H1 (cell line): ENCODE results near the gene ADCY2. TPM values are rescaled to one million over a fixed set of nuclear protein-coding genes. Genes with fewer than 3 reads are reported as not detected.

Experiments used
- CTCF ChIA-PET: fragments of 300-600 bp; sonication (Branson Sonifier 250); formaldehyde crosslinking; loops from one replicate; lab custom pipeline; 2021; ENCODE audit not compliant: partially characterized antibody; lab: Charles Lee
- POLR2A ChIA-PET: fragments of 300-600 bp; sonication (Branson Sonifier 250); formaldehyde crosslinking; loops from one replicate; lab custom pipeline; 2021; ENCODE audit warnings: inconsistent platforms; ENCODE audit not compliant: partially characterized antibody; lab: Charles Lee
- DNase-seq, 2 experiments: peaks; one replicate each; pipeline versions ENCODE4 v3.0.0 to v3.0.0-alpha.2; 2010 to 2022; ENCODE audit warnings: low spot score in 2 of 2, low read depth in 1 of 2, mixed read lengths in 1 of 2
- FAIRE-seq: peaks from 2 replicates; lab custom pipeline; 2011; peaks lifted over from hg19 to GRCh38; lab: Jason Lieb, UNC
- H2AFZ ChIP-seq: 2 replicates; pipeline ENCODE4 v1.8.1; 2012; ENCODE audit warnings: low read length, inconsistent platforms
- H2AK5ac ChIP-seq: 2 replicates; pipeline ENCODE4 v1.6.1; 2013; ENCODE audit warnings: low read depth, low read length
- H2BK120ac ChIP-seq: replicated peaks from 2 replicates; pipeline ENCODE3; 2013; ENCODE audit warnings: low read depth, low read length, inconsistent platforms
- H2BK12ac ChIP-seq: 2 replicates; pipeline ENCODE4 v1.6.1; 2013; ENCODE audit warnings: low read depth, low read length
- H2BK15ac ChIP-seq: 2 replicates; pipeline ENCODE4 v1.6.1; 2013; ENCODE audit warnings: low read length
- H2BK20ac ChIP-seq: 2 replicates; pipeline ENCODE4 v1.6.1; 2013; ENCODE audit warnings: low read length
- H2BK5ac ChIP-seq: 2 replicates; pipeline ENCODE4 v1.6.1; 2013; ENCODE audit warnings: low read depth, low read length
- H3K14ac ChIP-seq: 2 replicates; pipeline ENCODE4 v1.6.1; 2013; ENCODE audit warnings: inconsistent platforms; ENCODE audit not compliant: insufficient read length
- H3K18ac ChIP-seq: 2 replicates; pipeline ENCODE4 v1.6.1; 2013; ENCODE audit warnings: low read length; ENCODE audit errors: extremely low read depth
- H3K23ac ChIP-seq: 2 replicates; pipeline ENCODE4 v1.6.1; 2013; ENCODE audit warnings: inconsistent platforms; ENCODE audit not compliant: insufficient read length
- H3K23me2 ChIP-seq: 2 replicates; pipeline ENCODE4 v1.6.1; 2013; ENCODE audit warnings: low read depth, low read length
- H3K27ac ChIP-seq: 2 replicates; pipeline ENCODE4 v1.6.1; 2011; ENCODE audit warnings: low read depth, low read length, inconsistent platforms
- H3K27me3 ChIP-seq, 4 experiments: replicated peaks in 1 of 4; 1 replicate in 1 of 4; 2 replicates in 3 of 4; pipeline versions ENCODE4 v1.6.1 to v1.8.1; 2011 to 2013; ENCODE audit warnings: low read length in 3 of 4, mild to moderate bottlenecking in 3 of 4, inconsistent platforms in 2 of 4, mixed read lengths in 2 of 4, moderate library complexity in 1 of 4; ENCODE audit not compliant: control insufficient read depth in 3 of 4, insufficient read depth in 3 of 4; ENCODE audit errors: extremely low read depth in 1 of 4
- H3K36me3 ChIP-seq, 4 experiments: 2 replicates each; pipeline versions ENCODE4 v1.6.1 to v1.8.1; 2011 to 2013; ENCODE audit warnings: mild to moderate bottlenecking in 4 of 4, low read length in 3 of 4, moderate library complexity in 2 of 4, control low read depth in 1 of 4, inconsistent platforms in 1 of 4; ENCODE audit not compliant: insufficient read depth in 4 of 4, control insufficient read depth in 2 of 4
- H3K4ac ChIP-seq: replicated peaks from 2 replicates; pipeline ENCODE3; 2013; ENCODE audit warnings: low read length, low read depth, mixed read lengths, inconsistent platforms; ENCODE audit not compliant: insufficient read length
- H3K4me1 ChIP-seq, 4 experiments: replicated peaks in 1 of 4; 1 replicate in 1 of 4; 2 replicates in 3 of 4; pipeline versions ENCODE4 v1.6.1 to v1.8.1; 2011 to 2013; ENCODE audit warnings: low read length in 3 of 4, inconsistent platforms in 2 of 4, mixed read lengths in 1 of 4; ENCODE audit not compliant: insufficient read depth in 4 of 4, control insufficient read depth in 3 of 4
- H3K4me2 ChIP-seq, 2 experiments: 2 replicates each; pipeline versions ENCODE4 v1.6.1 to v1.8.1; 2011 to 2013; ENCODE audit warnings: low read depth in 2 of 2, low read length in 2 of 2, control low read depth in 1 of 2, inconsistent platforms in 1 of 2, mild to moderate bottlenecking in 1 of 2; ENCODE audit not compliant: insufficient read depth in 1 of 2
- H3K4me3 ChIP-seq, 4 experiments: fragments of 200-600, 300-600 bp in 1 of 4; sonication (generic), shearing (Covaris generic), sonication (Bioruptor Twin) in 1 of 4; 2 replicates each; pipeline versions ENCODE4 v1.5.1 to v1.8.1; 2011 to 2016; ENCODE audit warnings: low read length in 4 of 4, low read depth in 3 of 4, control low read depth in 2 of 4, inconsistent platforms in 2 of 4, mild to moderate bottlenecking in 2 of 4, mixed read lengths in 1 of 4, moderate library complexity in 1 of 4; ENCODE audit not compliant: insufficient read depth in 2 of 4; ENCODE audit errors: extremely low read depth in 1 of 4
- H3K56ac ChIP-seq: replicated peaks from 2 replicates; pipeline ENCODE3; 2013; ENCODE audit warnings: low read depth, mild to moderate bottlenecking, mixed read lengths, low read length, inconsistent platforms; ENCODE audit not compliant: insufficient read length
- H3K79me1 ChIP-seq: 2 replicates; pipeline ENCODE4 v1.6.1; 2013; ENCODE audit warnings: low read depth, low read length, control low read depth
- H3K79me2 ChIP-seq, 2 experiments: 2 replicates each; pipeline versions ENCODE4 v1.6.1 to v1.8.1; 2012 to 2013; ENCODE audit warnings: low read length in 2 of 2, mild to moderate bottlenecking in 2 of 2, inconsistent platforms in 1 of 2; ENCODE audit not compliant: insufficient read depth in 2 of 2, control insufficient read depth in 1 of 2
- H3K9ac ChIP-seq, 4 experiments: replicated peaks in 1 of 4; 1 replicate in 1 of 4; 2 replicates in 3 of 4; pipeline versions ENCODE4 v1.6.1 to v1.8.1; 2011 to 2013; ENCODE audit warnings: low read depth in 3 of 4, low read length in 3 of 4, control low read depth in 2 of 4, mild to moderate bottlenecking in 2 of 4, moderate library complexity in 2 of 4, inconsistent platforms in 1 of 4; ENCODE audit errors: extremely low read depth in 1 of 4
- H3K9me3 ChIP-seq, 2 experiments: 2 replicates each; pipeline versions ENCODE4 v1.6.1 to v1.8.1; 2012 to 2013; ENCODE audit warnings: mild to moderate bottlenecking in 2 of 2, moderate library complexity in 2 of 2, control low read depth in 1 of 2, inconsistent platforms in 1 of 2, low read depth in 1 of 2, low read length in 1 of 2, mixed read lengths in 1 of 2; ENCODE audit not compliant: insufficient read depth in 2 of 2
- H4K20me1 ChIP-seq, 2 experiments: replicated peaks in 1 of 2; 2 replicates each; pipeline versions ENCODE3 to v1.8.1; 2011 to 2013; ENCODE audit warnings: inconsistent platforms in 2 of 2, low read length in 2 of 2, mild to moderate bottlenecking in 1 of 2; ENCODE audit not compliant: insufficient read depth in 2 of 2, control insufficient read depth in 1 of 2
- H4K5ac ChIP-seq: 2 replicates; pipeline ENCODE4 v1.6.1; 2013; ENCODE audit warnings: low read length, low read depth, mixed read lengths, inconsistent platforms; ENCODE audit not compliant: insufficient read length
- H4K8ac ChIP-seq: 2 replicates; pipeline ENCODE4 v1.8.0; 2013; ENCODE audit warnings: mild to moderate bottlenecking, moderate library complexity, low read length, inconsistent platforms; ENCODE audit not compliant: insufficient read depth; ENCODE audit errors: extremely low read depth
- H4K91ac ChIP-seq: replicated peaks from 2 replicates; pipeline ENCODE3; 2013; ENCODE audit warnings: low read length, mixed read lengths, inconsistent platforms; ENCODE audit not compliant: insufficient read length
- RNF2 ChIP-seq: fragments of 200-900, 300-1000 bp; sonication (generic); IDR thresholded peaks from 2 replicates; pipeline ENCODE4 v1.7.1; 2016; ENCODE audit warnings: borderline replicate concordance, low read depth, mild to moderate bottlenecking, antibody characterized with exemption, low read length; ENCODE audit not compliant: poor library complexity, severe bottlenecking; ENCODE audit errors: missing control alignments
- YY1 ChIP-seq: IDR thresholded peaks from 2 replicates; pipeline ENCODE4 v1.6.1; 2011; ENCODE audit warnings: low read depth, mild to moderate bottlenecking, low read length
- WGBS, 2 experiments: shearing (Covaris generic) in 1 of 2; methylation state at CpG; one replicate each; pipeline versions ENCODE4 v1.1.6 to v1.1.7; 2013 to 2015; ENCODE audit warnings: low lambda C conversion rate in 2 of 2, mixed read lengths in 2 of 2, inconsistent platforms in 1 of 2, low coverage in 1 of 2, missing lambda C conversion rate in 1 of 2; ENCODE audit not compliant: insufficient replicate concordance in 2 of 2, insufficient coverage in 1 of 2, insufficient read length in 1 of 2; ENCODE audit errors: extremely low coverage in 1 of 2, missing lambda C conversion rate in 1 of 2; 5-methylcytosine and 5-hydroxymethylcytosine counted together
- polyA plus RNA-seq, 7 experiments: library from polyadenylated mRNA; depleted of rRNA in 3 of 7; stranded (reverse) in 5 of 7; unstranded in 2 of 7; fragments of >200 nt in 5 of 7; fragments of 200-250 nt in 2 of 7; gene quantifications; 1 replicate in 5 of 7; 2 replicates in 1 of 7; 4 replicates in 1 of 7; pipeline versions ENCODE4 v1.2.1 to v1.2.3, GENCODE V29; 2011 to 2013; ENCODE audit warnings: missing spikeins in 2 of 7, mixed read lengths in 2 of 7
- total RNA-seq: library from RNA; stranded (reverse); fragmentation: NEBNext Ultra II Directional; extraction: Animal tissue kit (Norgen Biotek cat#: 25700); gene quantifications from 2 replicates; pipeline ENCODE4 v1.2.1, GENCODE V29; 2021

The ADCY2 gene
- total and polyA plus RNA-seq, 2 of the 8 experiments (the other 6 are each of a cell fraction or from before 2014, with no cell fraction given) = 35.8 to 122 TPM

- CTCF ChIA-PET = interaction anchor here (0.6 to 1.6 kb wide), 2 partner anchors 27 to 245 kb away, joined by 3 to 11 read pairs; no protein-coding TSS in a partner anchor
- Histone ChIP-seq H3K9me3 (no peaks in the 10 kb centered on the region), H3K18ac (no peak overlapping the region)
These were observed 263.5 kb downstream of the ADCY2 start for GRCh38 chr5:7659420-7659819.

More at GRCh38 chr5:7659420-7659819, 263.5 kb downstream of the ADCY2 start:
- no peak overlapping the region for H2BK5ac ChIP-seq
- H3K14ac ChIP-seq = no peak overlapping the region
- no peak overlapping the region for H2AFZ ChIP-seq
- POLR2A ChIA-PET = interaction anchor here (0.8 kb wide), 1 partner anchor 10 kb away, joined by 4 read pairs; no protein-coding TSS in a partner anchor
- no peak overlapping the region for H3K56ac ChIP-seq
- H3K4me1 ChIP-seq = peaks cover 0 to 12% (median 5%) of the 10 kb centered on the region in 4 experiments; a peak in 5 of 7 replicates
- H3K79me2 ChIP-seq = peaks cover 0 to 10% of the 10 kb centered on the region in 2 experiments; a peak in 1 of 4 replicates
- no peak overlapping the region for H2AK5ac ChIP-seq
- no peaks in the 10 kb centered on the region for H3K23me2 ChIP-seq
- peak overlapping the region; percentile 22 for H4K5ac ChIP-seq
- WGBS, 2 experiments = 90% methylated on average over 4 of the region's 4 CpGs; no CpG with 5 or more reads in 1 of the 2 experiments
- H3K27ac ChIP-seq = no peak overlapping the region
- H2BK120ac ChIP-seq = no peak overlapping the region
- no peaks in the 10 kb centered on the region for H3K36me3 ChIP-seq
- no peak overlapping the region for H2BK15ac ChIP-seq
- no peak overlapping the region for H3K4me2 ChIP-seq
- H4K91ac ChIP-seq = no peak overlapping the region
- no peaks in the 10 kb centered on the region for H3K27me3 ChIP-seq
- H3K4ac ChIP-seq = no peak overlapping the region
- TF ChIP-seq RNF2 (no peak), YY1 (no peak)
- DNase-seq (no peak), FAIRE-seq (no peak)
- H3K23ac ChIP-seq = no peak overlapping the region
- no peak overlapping the region for H3K9ac ChIP-seq
- H2BK20ac ChIP-seq = no peak overlapping the region
- H4K8ac ChIP-seq = no peak overlapping the region
- 0 out of 2 replicates have a peak, but pooled peaks cover 3% of the 10 kb centered on the region for H3K79me1 ChIP-seq
- H4K20me1 ChIP-seq = no peaks in the 10 kb centered on the region
- no peak overlapping the region for H2BK12ac ChIP-seq
- no peak overlapping the region for H3K4me3 ChIP-seq
